ENCODE results near the gene CPNE1. TPM values are rescaled to one million over a fixed set of nuclear protein-coding genes. Genes with fewer than 3 reads are reported as not detected.

Gene CPNE1
- total and polyA plus RNA-seq, 2 of the 8 experiments (the other 6 are each of a cell fraction or from before 2014, with no cell fraction given): 294 to 346 TPM

DNA sequence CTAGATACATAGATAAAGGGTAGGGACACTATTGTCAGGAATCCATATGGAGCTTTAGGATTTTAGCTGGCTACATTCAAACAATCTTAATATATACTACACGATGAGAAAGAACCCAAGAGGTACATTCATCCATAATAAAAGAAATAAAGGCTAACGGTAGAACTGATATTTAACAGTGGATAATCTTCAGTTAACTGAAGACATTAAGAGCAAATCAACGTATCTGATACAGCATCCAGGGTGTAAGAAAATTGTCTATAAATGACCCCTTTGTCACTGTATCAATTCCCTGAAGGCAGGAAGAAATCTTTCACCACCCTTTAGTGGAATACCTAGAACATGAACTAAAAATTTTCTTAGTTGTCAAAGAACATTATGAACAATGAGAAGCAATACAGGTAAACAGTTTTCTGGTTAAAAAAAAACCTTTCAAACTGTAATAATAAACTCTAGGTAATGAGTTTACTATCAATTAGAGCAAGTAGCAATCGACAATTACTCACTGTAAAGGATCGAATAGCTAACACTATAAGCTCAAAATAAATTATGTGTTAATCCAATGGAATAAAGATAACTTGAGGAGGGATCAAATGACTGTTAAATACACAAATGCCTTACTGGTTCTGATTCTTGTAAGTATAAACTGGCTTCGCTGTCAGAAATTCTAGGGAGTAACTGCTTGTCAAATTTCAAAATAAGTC, 46.3 kb upstream of the CPNE1 start:
- H3K23ac ChIP-seq (ENCODE audit: insufficient read length): no peak overlapping the region
- DNase-seq (ENCODE audit: low read depth in 1 of 2, low spot score in 2 of 2) (no peak), FAIRE-seq (no peak)
- H3K4ac ChIP-seq (replicated peaks; ENCODE audit: insufficient read length, low read depth, low read length): no peak overlapping the region
- H3K4me1 ChIP-seq (replicated peaks in 1 of 4; ENCODE audit: control insufficient read depth in 3 of 4, insufficient read depth in 4 of 4, low read length in 3 of 4): no peaks in the 10 kb centered on the region
- peaks cover 0 to 50% of the 10 kb centered on the region in 2 experiments; a peak in 2 of 4 replicates for H3K79me2 ChIP-seq (ENCODE audit: control insufficient read depth in 1 of 2, insufficient read depth in 2 of 2, low read length in 2 of 2)
- 0 out of 2 replicates have a peak, but pooled peaks cover 3% of the 10 kb centered on the region for H3K79me1 ChIP-seq (ENCODE audit: low read depth, low read length)
- H3K9me3 ChIP-seq (ENCODE audit: insufficient read depth in 2 of 2, low read depth in 1 of 2, low read length in 1 of 2): no peaks in the 10 kb centered on the region
- H3K23me2 ChIP-seq (ENCODE audit: low read depth, low read length): no peaks in the 10 kb centered on the region
- peaks cover 24 to 99% (median 78%) of the 10 kb centered on the region in 4 experiments for H3K36me3 ChIP-seq (ENCODE audit: control insufficient read depth in 2 of 4, insufficient read depth in 4 of 4, low read length in 3 of 4)
- H2AFZ ChIP-seq (ENCODE audit: low read length): no peak overlapping the region
- CTCF ChIA-PET (ENCODE audit: partially characterized antibody): interaction anchor here (0.7 to 2.0 kb wide), 5 partner anchors 9 to 498 kb away, joined by 3 to 8 read pairs (median 3); partner anchors contain the start of gene RBM39
- no peak overlapping the region for H3K4me3 ChIP-seq (ENCODE audit: extremely low read depth in 1 of 4, insufficient read depth in 2 of 4, low read depth in 3 of 4, low read length in 4 of 4)
- H4K20me1 ChIP-seq (replicated peaks in 1 of 2; ENCODE audit: control insufficient read depth in 1 of 2, insufficient read depth in 2 of 2, low read length in 2 of 2): peaks cover 6 to 8% of the 10 kb centered on the region in 2 experiments
- no peak overlapping the region for H2BK20ac ChIP-seq (ENCODE audit: low read length)
- H2BK5ac ChIP-seq (ENCODE audit: low read depth, low read length): no peak overlapping the region
- H3K18ac ChIP-seq (ENCODE audit: extremely low read depth, low read length): no peak overlapping the region
- H3K4me2 ChIP-seq (ENCODE audit: insufficient read depth in 1 of 2, low read depth in 2 of 2, low read length in 2 of 2): no peak overlapping the region
- H3K14ac ChIP-seq (ENCODE audit: insufficient read length): no peak overlapping the region
- no peak overlapping the region for H2AK5ac ChIP-seq (ENCODE audit: low read depth, low read length)
- no peak overlapping the region for H2BK15ac ChIP-seq (ENCODE audit: low read length)
- H3K9ac ChIP-seq (replicated peaks in 1 of 4; ENCODE audit: extremely low read depth in 1 of 4, low read depth in 3 of 4, low read length in 3 of 4): no peak overlapping the region
- H4K8ac ChIP-seq (ENCODE audit: extremely low read depth, insufficient read depth, low read length): no peak overlapping the region
- H4K5ac ChIP-seq (ENCODE audit: insufficient read length, low read depth, low read length): no peak overlapping the region
- no peak overlapping the region for H3K27ac ChIP-seq (ENCODE audit: low read depth, low read length)
- POLR2A ChIA-PET (ENCODE audit: partially characterized antibody): interaction anchor here (40.1 to 45.3 kb wide), 2 partner anchors 7 to 19 kb away, joined by 2341 read pairs; partner anchors contain the start of genes NFS1, RBM39 and ROMO1
- no peaks in the 10 kb centered on the region for H3K27me3 ChIP-seq (replicated peaks in 1 of 4; ENCODE audit: control insufficient read depth in 3 of 4, extremely low read depth in 1 of 4, insufficient read depth in 3 of 4, low read length in 3 of 4)
- H4K91ac ChIP-seq (replicated peaks; ENCODE audit: insufficient read length, low read length): no peak overlapping the region
- WGBS, 2 experiments (ENCODE audit: extremely low coverage in 1 of 2, insufficient coverage in 1 of 2, insufficient read length in 1 of 2, insufficient replicate concordance in 2 of 2, low coverage in 1 of 2, low lambda C conversion rate in 2 of 2, missing lambda C conversion rate in 1 of 2): 95% methylated on average over 6 of the region's 6 CpGs; no CpG with 5 or more reads in 1 of the 2 experiments
- H3K56ac ChIP-seq (replicated peaks; ENCODE audit: insufficient read length, low read depth, low read length): no peak overlapping the region
- H2BK12ac ChIP-seq (ENCODE audit: low read depth, low read length): no peak overlapping the region
- no peak overlapping the region for H2BK120ac ChIP-seq (replicated peaks; ENCODE audit: low read depth, low read length)
- TF ChIP-seq ASH2L (IDR thresholded peaks at IDR 0.05; ENCODE audit: low read length): no peak
- TF ChIP-seq, protein P1, sequence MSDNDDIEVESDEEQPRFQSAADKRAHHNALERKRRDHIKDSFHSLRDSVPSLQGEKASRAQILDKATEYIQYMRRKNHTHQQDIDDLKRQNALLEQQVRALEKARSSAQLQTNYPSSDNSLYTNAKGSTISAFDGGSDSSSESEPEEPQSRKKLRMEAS (IDR thresholded peaks at IDR 0.05): no peak
- no peak for TF ChIP-seq BCL11A (IDR thresholded peaks at IDR 0.05; ENCODE audit: low read depth in 2 of 2, low read length in 2 of 2)
- no peak for TF ChIP-seq YY1 (IDR thresholded peaks at IDR 0.05; ENCODE audit: low read depth, low read length)
- no peak for TF ChIP-seq CHD1 (IDR thresholded peaks at IDR 0.05; ENCODE audit: low read depth, low read length)
- no peak for TF ChIP-seq CREB1 (IDR thresholded peaks at IDR 0.05)
- TF ChIP-seq SRF (IDR thresholded peaks at IDR 0.05; ENCODE audit: low read depth, low read length): no peak
- no peak for TF ChIP-seq POU5F1 (IDR thresholded peaks at IDR 0.05; ENCODE audit: low read depth, low read length)
- TF ChIP-seq TBP (IDR thresholded peaks at IDR 0.05; ENCODE audit: low read depth, low read length): no peak
- no peak for TF ChIP-seq TEAD4 (IDR thresholded peaks at IDR 0.05; ENCODE audit: low read depth, low read length)
- no peak for TF ChIP-seq CBX8 (IDR thresholded peaks at IDR 0.05; ENCODE audit: borderline replicate concordance, low read depth, low read length)
- no peak for TF ChIP-seq PHF8 (conservative IDR thresholded peaks at IDR 0.05; ENCODE audit: low read depth, low read length)
- TF ChIP-seq NRF1 (IDR thresholded peaks at IDR 0.05; ENCODE audit: low read depth, low read length): no peak
- TF ChIP-seq SP4 (IDR thresholded peaks at IDR 0.05; ENCODE audit: low read length): no peak
- TF ChIP-seq SP2 (IDR thresholded peaks at IDR 0.05; ENCODE audit: low read length): no peak
